Activated T-cell treated with anti-CD3 and anti-CD28 coated beads for 24 hours (primary cell): Measurements from ENCODE around the gene BTF3L4.
"Not testable (repeated sequence)": the region's sequence is repeated elsewhere in the genome, so short reads cannot be mapped to it uniquely, and the experiment has no call there.

Source experiments
- DNase-seq: peaks from one replicate; pipeline ENCODE4 v3.0.0-alpha.2; 2020; ENCODE audit warnings: low read depth

Gene BTF3L4

DNA sequence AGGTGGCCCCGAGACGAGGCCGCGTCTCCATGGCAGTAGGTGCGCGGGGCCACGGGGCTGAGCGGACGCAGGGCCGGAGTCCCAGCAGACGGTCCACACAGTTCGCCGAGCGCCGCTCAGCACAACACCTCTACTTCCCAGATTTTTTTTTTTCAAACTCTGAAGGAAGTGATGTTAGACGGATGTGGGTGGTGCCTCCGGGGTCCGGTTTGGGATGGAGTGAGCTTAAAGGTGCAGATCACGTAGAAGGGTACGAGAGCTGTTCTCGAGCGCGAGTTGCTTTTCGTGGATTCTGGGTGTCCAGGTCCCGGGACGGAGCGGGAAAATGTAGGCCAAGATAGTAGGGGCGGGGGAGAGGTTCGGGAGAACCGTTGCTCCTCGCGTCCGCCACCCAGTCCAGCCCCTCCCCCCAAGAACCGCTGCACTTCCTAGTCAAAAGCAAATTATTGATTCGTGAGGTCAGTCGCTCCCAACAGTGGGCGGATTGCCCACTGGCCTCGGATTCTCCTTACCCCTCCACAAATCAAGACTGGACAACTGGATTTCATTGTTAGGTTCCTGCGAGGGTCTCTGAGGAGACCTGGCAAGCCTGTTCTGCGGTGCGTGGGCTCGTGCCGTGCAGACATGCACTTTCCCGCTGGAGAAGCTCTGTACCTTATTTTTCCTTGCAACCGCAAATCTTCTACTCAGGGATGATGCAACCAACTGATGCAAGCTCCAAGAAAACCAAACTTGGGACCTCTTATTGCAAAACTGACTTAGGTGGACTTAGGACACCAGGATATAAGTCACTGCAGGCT, 829 bp upstream of the BTF3L4 start, which contains the start of gene TXNDC12:
Gene TXNDC12, minus strand, starts transcription at position 126 of the 800 bp plus-strand sequence. Its CDS starts 95 bp downstream, at position 31.
- DNase-seq, result peak; percentile 56

DNA sequence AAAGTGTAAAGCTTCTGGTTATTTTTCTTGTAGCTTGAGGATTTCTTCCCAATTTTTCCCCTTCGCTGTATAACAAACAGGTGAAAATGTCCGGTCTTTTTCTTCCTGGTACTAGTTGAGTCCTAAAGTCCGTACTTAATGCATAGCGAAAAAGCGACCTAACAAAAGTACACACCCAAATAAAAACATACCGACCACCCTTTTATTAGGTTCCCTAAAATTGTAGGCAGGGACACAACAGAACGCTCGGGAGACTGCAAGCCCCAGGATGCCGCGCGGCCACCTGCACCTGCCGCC, 281 bp upstream of the BTF3L4 start:
- no peak for DNase-seq

DNA sequence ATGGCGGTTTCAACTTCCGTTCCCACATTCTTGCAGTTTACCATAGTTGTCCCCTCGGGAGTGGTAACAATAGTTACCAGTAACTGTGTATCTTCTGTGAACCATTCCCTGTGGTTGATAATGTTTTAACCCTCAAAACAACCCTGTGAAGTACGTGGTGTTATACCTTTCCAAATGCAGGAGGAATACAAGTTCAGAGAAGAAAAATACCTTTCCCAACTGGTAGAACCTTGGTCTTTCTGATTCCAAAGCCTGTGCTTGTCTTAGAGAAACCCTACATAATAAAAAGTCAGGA, 789 bp downstream of the BTF3L4 start:
- DNase-seq, result no peak

DNA sequence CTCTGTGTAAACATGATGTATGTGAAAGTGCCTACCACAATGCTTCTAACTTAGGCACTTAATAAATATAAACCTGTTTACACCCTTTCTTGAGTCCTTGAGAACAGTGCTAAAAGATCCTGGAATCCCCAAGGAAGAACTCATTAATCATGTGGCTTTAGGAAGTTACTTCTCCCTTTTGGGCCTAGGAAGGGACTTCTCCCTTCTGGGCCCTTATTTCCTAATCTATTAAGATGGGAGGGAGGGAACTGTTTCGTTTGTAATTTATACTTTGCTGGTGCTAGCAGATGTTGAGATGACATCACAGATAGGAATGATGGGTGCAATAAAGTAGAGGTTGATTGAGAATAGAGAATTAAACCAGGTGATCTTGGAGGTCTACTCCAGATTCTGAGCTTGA, 1.2 kb downstream of the BTF3L4 start:
- no peak for DNase-seq

DNA sequence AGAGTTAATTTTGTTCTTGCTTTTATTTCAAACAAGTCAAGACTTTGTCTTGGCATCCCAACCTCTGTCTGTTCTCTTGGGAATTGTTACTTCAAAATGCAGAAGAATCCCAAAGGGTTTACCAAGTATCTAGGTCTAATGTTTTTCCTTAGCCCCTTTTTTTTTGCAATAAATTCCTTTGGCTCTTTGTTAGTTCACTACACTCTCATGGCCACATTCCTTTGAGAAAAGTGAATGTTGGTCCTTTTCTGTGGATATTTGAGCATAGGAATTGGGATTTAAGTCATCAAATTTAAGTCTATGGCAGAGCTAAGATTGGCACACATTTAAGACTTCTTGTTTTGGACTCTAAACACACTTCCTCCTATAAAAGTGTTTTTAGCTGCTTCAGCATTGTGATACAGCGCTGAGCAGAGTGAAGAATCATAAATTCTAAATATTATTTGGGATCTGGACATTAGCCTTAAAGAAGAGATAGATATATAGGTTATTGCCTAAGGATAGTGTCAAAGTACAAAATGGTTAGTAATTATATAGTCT, 1.9 kb downstream of the BTF3L4 start:
- no peak for DNase-seq

DNA sequence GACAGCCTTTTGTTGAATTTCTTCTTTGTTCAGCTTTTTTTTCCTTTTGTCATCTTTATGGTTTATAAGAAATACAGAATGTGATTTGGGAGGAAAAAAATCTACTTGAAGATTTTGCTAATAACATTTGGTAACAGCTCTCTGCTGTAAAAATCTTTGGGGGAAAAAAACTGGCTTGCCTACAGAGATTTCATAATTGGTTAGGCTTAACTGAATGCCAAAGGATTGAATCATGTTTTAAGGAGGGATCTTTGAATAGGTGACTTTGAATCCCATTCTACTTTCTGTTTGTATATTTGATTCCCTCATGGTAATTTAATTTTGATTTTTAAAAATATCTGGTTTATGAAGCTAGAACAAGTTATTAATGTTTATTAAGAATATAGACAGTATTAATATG, 3.2 kb downstream of the BTF3L4 start:
- no peak for DNase-seq

DNA sequence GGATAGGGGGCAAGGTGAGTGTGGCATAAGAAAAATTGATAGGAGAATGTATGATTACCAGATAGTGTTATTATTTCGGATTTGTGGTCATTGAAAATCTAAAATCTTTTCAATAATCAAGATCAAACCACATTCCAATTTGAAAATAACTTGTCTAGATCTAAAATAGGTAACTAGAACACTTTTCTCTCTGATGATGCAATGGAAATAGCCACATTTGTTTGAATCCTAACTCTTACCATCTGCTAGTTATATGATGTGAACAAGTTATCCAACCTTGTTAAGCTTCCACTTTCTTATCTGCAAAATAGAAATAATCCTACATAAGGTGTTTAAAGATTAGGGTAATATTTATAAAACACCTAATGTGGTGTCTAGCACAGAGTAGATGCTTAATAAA, 3.8 kb downstream of the BTF3L4 start:
- no peak for DNase-seq

DNA sequence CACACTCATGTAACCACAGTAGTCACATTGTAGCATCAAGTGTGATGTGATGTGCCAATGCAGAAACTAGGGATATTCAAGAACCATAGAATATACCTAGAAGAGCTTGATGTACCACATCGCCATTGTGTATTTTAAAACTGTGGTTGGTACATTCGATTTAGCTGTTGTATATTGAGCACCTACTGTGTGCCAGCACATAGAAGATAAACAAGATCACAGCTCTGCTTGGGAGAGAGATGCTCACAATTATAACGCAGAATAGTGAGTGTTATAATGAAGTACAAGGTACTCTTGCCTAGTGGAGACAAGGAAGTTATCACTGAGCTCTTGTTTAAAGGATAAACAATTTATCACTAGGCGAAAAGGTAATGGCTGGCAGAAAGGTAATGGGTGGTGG, 4.7 kb downstream of the BTF3L4 start:
- no peak for DNase-seq

DNA sequence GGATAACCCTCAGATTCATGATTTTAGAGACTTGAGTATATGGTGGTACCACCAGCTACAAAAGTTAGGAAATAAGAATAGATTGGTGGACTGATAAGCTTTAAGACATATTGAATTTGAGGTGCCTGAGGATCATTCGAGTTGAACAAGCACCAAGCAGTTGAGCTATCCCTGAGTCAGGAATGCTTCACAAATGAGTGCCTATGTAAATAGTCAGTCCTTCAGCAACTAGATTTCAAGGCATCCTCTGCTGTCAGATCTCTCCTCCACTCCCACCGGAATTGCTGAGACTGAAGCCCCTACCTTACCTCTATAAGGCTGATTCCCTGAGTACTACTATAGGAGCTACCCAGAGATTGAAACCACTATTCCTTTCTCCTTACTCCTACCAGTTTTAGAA, 7.1 kb downstream of the BTF3L4 start:
- DNase-seq, result no peak

DNA sequence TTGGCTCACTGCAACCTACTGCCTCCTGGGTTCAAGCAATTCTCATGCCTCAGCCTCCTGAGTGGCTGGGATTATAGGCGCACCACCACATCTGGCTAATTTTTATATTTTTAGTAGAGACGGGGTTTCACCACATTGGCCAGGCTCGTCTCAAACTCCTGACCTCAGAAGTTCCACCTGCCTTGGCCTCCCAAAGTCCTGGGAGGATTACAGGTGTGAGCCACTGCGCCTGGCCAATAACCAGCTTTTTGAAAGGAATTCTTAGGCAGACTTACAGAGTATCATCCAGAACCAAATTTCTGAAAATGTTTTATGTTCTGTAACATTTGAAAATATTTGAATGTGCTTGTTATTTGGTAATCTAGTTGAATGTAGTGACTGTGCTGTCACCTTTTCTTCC, 14.6 kb downstream of the BTF3L4 start:
- no peak for DNase-seq

DNA sequence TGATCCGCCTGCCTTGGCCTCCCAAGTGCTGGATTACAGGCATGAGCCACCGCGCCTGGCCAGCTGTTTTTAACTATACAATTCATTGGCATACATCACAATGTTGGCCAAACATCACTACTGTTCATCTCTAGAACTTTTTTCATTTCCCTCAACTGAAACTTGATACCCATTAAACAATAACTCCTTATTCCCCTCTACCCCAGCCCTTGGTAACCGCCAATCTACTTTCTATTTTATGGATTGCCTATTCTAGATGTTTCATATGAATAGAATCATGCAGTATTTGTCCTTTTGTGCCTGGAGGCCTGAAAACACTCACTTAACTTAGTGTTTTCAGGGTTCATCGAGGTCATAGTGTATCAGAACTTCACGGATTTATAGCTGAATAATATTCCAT, 16.2 kb downstream of the BTF3L4 start:
- no peak for DNase-seq

DNA sequence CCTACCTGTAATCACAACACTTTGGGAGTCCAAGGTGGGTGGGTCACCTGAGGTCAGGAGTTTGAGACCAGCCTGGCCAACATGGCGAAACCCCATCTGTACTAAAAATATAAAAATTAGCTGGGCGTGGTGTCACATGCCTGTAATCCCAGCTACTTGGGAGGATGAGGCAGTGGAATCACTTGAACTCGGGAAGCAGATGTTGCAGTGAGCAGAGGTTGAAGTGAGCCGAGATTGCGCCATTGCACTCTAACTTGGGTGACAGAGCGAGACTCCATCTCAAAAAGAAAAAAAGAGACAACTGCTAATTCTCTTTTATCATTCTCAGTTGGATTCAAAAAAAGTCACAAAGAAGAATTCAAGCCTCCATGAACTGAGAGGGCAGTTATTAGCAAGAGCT, 21.2 kb downstream of the BTF3L4 start:
- DNase-seq, result not testable (repeated sequence)

DNA sequence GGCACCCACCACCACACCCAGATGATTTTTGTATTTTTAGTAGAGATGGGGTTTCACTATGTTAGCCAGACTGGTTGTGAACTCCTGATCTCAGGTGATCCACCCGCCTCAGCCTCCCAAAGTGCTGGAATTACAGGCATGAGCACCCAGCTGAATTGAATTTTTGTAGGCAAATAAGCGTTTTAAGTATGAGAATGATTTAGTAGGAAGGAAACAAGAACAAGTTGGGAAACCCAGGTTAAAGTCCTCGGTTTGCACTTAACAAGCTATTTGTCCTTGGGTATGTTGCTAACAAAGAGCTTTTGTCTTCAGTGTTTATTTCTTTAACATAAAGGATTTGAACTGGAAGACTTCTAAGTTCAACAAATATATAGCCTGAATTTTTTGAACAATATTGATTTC, 23.9 kb downstream of the BTF3L4 start:
- DNase-seq, result no peak

DNA sequence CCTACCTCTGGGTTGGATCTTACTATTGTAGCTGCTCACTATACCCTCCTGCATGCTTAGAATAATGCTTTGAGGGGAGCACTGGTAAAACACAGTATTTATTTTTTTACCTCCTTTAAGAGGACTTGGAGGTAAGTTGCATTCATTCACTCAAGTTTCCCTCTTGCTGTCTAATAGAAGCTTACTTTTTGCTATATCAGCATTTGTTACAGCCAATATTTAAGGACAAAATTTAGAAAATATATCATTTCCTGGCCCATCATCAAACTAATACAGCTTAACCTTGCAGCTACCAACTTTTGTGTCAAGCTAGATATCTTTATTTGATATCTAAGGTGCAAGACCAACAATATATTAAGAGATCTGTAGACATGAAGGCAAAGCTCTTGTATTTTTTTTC, 31.8 kb downstream of the BTF3L4 start:
- DNase-seq, result not testable (repeated sequence)

DNA sequence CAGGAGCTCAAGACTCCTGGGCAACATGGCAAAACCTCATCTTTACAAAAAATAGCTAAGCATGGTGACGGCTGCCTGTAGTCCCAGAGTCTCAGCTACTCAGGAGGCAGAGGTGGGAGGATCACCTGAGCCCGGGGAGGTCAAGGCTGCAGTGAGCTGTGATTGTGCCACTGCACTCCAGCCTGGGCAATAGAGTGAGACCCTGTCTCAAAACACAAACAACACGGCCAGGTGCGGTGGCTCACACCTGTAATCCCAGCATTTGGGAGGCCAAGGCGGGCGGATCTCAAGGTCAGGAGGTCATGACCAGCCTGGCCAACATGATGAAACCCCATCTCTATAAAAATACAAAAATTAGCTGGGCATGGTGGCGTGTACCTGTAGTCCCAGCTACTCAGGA, 38.2 kb downstream of the BTF3L4 start:
- not testable (repeated sequence) for DNase-seq

DNA sequence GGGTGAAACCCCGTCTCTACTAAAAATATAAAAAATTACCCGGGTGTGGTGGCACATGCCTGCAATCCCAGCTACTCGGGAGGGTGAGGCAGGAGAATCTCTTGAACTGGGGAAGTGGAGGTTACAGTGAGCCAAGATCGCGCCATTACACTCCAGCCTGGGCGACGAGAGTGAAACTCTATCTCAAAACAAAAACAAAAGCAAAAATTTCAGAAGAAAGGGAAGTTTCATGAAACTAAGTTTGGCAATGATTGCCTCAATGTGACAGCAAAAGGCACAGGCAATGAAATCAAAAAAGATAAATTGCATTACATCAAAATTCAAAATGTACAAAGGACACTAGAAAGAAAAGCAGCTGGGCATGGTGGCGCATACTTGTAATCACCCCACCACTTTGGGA, 40.1 kb downstream of the BTF3L4 start:
- no peak for DNase-seq

DNA sequence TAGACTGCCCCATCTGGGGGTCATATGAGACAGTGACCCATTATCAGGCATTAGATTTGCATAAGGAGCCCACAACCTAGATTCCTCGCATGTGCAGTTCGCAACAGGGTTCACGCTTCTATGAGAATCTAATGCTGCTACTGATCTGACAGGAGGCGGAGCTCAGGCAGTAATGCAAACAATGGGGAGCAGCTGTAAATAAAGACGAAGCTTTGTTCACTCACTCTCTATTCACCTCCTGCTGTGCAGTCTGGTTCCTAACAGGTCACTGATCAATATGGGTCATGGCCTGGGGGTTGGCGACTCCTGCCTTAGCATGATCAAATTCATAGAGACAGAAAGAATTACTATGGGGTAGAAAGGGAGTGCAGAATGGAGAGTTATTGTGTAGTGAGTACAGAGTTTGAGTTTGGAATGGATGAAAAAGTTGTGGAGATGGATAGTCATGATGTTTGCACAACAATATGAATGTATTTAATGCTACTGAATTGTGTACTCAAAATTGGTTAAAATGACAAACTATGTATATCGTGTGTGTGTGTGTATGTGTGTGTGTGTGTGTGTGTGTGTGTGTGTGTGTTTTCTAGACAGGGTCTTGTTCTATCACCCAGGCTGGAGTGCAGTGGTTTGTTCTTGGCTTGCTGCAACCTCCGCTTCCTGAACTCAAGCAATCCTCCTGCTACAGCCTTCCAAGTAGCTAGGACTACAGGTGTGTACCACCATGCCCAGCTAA, 42.2 kb downstream of the BTF3L4 start:
- no peak for DNase-seq

DNA sequence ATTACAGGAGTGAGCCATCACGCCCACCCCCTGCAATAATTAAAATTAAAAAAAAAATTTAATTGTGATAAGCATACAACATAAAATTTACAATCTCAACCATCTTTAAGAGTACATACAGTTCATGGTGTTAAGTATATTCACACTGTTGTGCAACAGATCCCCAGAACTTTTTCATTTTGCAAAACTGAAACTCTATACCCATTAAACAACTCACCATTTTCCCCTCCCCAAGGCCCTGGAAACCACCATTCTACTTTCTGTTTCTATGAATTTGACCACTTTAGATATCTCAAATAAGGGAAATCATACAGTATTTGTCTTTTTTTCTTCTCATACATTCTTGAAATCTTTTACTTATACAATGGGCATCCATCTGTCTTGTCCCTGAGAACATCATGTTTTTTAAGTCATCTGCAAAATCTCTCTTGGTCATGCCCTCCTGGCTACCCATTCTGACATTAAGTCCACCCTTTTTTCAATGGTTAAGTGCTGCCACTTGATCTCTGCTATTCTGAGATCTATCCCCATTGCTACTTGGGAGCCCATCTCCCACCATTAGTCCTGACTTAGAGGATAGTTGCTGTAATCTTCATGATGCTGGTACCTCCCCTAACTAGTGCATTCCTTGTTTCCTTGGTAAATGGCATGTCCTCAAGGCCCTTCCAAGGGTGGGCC, 46.4 kb downstream of the BTF3L4 start:
- no peak for DNase-seq

DNA sequence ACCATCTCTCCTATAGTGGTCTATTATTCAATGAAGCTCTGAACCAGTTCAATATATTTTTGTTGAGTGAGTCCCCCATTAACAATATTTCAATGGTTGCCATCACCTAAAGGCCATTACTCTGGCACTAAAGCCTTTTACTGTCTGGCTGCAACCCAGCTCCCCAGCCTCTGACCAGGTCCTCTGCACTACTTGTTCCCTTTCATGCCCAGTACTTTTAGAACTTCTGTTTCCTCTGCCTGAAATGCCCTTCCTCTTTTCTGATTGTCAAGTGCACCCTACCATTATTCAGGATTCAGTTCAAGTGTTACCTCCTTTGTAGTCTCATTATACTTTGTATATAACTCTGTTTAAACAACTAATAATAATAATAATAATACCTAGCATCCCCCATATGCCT, 55.4 kb downstream of the BTF3L4 start:
- DNase-seq, result no peak

DNA sequence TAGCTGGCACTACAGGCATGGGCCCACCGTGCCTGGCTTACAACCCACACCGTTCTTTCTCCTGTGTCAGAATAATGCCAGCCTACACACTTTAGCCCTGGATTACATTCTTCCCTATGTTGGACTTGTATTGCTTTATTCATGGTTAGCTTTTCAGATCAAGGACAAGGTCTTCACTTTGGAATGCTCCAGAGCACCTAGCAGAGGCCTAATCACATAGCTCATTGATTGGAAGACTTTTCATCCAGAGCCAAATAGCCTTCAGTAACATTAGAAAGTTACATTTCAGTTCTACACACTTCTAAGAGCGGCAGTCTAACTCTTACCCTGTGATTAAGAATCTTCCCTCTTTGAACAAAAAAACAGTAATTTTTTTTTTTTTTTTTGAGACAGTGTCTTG, 56.4 kb downstream of the BTF3L4 start:
- no peak for DNase-seq

DNA sequence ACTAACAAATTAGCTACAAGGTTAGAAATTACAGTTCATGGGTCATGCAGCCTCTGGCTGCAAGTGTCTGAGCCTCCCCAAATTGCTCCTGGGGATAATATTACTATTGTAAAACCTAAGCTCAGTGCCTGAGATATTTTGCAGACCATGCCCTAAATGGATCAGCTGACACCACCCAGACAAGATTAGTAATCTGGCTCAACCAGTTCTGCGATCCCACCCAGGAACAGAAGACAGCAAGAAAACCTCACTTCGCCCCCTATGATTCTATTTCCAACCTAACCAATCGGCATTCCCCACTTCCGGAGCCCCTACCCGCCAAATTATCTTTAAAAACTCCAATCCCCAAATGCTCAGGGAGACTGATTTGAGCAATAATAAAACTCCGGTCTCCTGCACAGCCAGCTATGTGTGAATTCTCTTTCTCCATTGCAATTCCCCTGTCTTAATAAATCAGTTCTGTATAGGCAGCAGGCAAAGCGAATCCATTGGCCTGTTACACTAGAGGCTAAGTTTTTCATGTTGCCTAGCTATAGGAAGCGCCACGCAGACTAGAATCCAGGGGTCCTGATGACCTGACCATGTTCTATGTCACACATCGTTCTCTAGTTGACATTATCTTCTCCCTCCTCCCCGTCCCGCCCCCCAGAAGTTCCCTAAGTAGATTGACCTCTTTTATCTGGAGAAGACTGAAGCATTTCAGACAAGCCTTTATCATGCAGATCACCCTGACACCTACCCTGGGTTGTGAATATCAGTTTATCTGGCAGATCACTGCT, 63.4 kb downstream of the BTF3L4 start:
- DNase-seq, result no peak

DNA sequence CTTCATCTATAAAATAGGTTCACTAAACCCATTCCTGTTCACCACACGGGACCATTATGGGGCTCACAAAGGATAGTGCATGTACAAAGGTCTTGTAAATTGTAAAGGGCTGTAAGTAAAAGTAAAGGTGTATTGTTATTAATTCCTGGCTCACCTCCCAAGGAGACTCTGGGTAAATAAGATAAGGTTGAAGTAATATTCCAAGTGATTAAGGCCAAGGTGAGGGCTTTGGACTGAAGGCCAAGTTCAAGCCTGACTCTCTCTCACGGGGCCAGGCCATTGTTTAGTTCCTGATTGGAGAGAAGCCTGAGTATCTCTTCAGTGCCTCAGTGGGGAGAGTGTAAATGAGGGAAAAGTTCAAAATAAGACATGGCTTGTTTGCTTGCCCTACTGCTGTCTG, 66.3 kb downstream of the BTF3L4 start:
- DNase-seq, result no peak
